K562 (cell line): Measurements from ENCODE around the gene GPHN.

Source experiments
- ARNT ChIP-seq, 2 experiments: fragments of 450-650 bp; IDR thresholded peaks; 2 replicates each; pipeline ENCODE4 v1.6.1; 2016; ENCODE audit warnings: mild to moderate bottlenecking in 1 of 2
- EZH2 ChIP-seq: IDR thresholded peaks from 2 replicates; pipeline ENCODE4 v1.6.1; 2012; ENCODE audit warnings: low read depth, mild to moderate bottlenecking, inconsistent platforms, low read length, borderline replicate concordance
- FIP1L1 ChIP-seq: fragments of 200-400 bp; formaldehyde crosslinking; IDR thresholded peaks from 2 replicates; pipeline ENCODE4 v1.6.1; 2018; ENCODE audit warnings: mild to moderate bottlenecking, low read depth, low read length; ENCODE audit not compliant: poor library complexity, severe bottlenecking
- GATAD2A ChIP-seq: fragments of 450-650 bp; IDR thresholded peaks from 2 replicates; pipeline ENCODE4 v1.6.1; 2017
- HMG20A ChIP-seq: fragments of 450-650 bp; formaldehyde crosslinking; conservative IDR thresholded peaks from 2 replicates; pipeline ENCODE4 v1.4.0; 2020; ENCODE audit warnings: mild to moderate bottlenecking, mixed read lengths
- PREB ChIP-seq: sonication (generic); formaldehyde crosslinking; IDR thresholded peaks from 2 replicates; pipeline ENCODE4 v1.8.1; 2023; ENCODE audit warnings: mild to moderate bottlenecking, missing genetic modification reagents
- RFX5 ChIP-seq: IDR thresholded peaks from 2 replicates; pipeline ENCODE4 v1.6.1; 2011; ENCODE audit warnings: low read depth, mild to moderate bottlenecking, improper control_type of control experiment, low read length
- RNF2 ChIP-seq: sonication (generic); IDR thresholded peaks from 2 replicates; pipeline ENCODE4 v1.6.1; 2016

DNA sequence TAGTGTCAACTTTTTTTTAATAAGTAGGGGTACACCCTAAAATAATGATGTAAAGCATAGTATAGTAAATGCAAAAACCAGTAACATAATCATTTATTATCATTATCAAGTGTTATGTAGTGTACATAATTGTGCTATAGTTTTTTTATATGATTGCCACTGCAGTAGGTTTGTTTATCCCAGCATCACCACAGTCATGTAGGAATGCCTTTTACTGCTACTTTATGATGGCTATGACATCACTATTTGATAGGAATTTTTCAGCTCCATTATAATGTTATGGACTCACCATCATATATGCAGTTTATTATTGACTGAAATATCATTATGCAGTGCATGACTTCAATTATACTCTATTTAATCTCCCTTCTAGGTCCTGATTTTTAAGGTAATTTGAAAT is 121.6 kb downstream of the GPHN start:
- TF ChIP-seq GATAD2A (no peak), PREB (no peak), EZH2 (no peak), FIP1L1 (no peak), HMG20A (CRISPR knock-in tag) (no peak), ARNT (IDR thresholded peaks at IDR 0.05) (no peak), RNF2 (no peak), RFX5 (no peak)
